Endothelial cell of umbilical vein (primary cell): ENCODE measurements around the gene PRR15L. TPM values are rescaled to one million over a fixed set of nuclear protein-coding genes. Genes with fewer than 3 reads are reported as not detected.

ENCODE experiments used
- BruUV-seq: library from RNA; stranded (reverse); fragments of 400-500 nt; replicated peaks from 2 replicates; lab custom pipeline; 2021; lab: Mats Ljungman, UMichigan
- CTCF ChIA-PET: fragments of 300-600, 350-600 bp; sonication (Branson Sonifier 250); formaldehyde crosslinking; loops from one replicate; lab custom pipeline; 2021; ENCODE audit warnings: antibody characterized with exemption, inconsistent platforms; lab: Charles Lee
- POLR2A ChIA-PET: fragments of 300-600, 350-600 bp; sonication (Branson Sonifier 250); formaldehyde crosslinking; loops from one replicate; lab custom pipeline; 2021; ENCODE audit warnings: antibody characterized with exemption, inconsistent platforms; lab: Charles Lee
- DNase-seq: peaks from one replicate; pipeline ENCODE4 v3.0.0-alpha.2; 2011; ENCODE audit warnings: low read depth, low spot score
- FAIRE-seq: peaks from 2 replicates; lab custom pipeline; 2011; peaks lifted over from hg19 to GRCh38; lab: Jason Lieb, UNC
- H2AFZ ChIP-seq: 2 replicates; pipeline ENCODE4 v1.6.0; 2012; ENCODE audit warnings: low read depth, low read length, control low read depth, inconsistent platforms
- H3K27ac ChIP-seq: 2 replicates; pipeline ENCODE4 v1.5.1; 2011; ENCODE audit warnings: low read depth, mild to moderate bottlenecking, control low read depth, low read length, moderate library complexity; ENCODE audit not compliant: insufficient read depth
- H3K27me3 ChIP-seq, 2 experiments: 2 replicates each; pipeline versions ENCODE4 v1.6.0 to v1.6.1; 2011; ENCODE audit warnings: low read length in 2 of 2, mixed read lengths in 1 of 2; ENCODE audit not compliant: control insufficient read depth in 2 of 2, insufficient read depth in 2 of 2
- H3K36me3 ChIP-seq, 2 experiments: 2 replicates in 1 of 2; 3 replicates in 1 of 2; pipeline ENCODE4 v1.5.1; 2011; ENCODE audit warnings: low read length in 2 of 2, mild to moderate bottlenecking in 1 of 2, moderate library complexity in 1 of 2; ENCODE audit not compliant: control insufficient read depth in 2 of 2, insufficient read depth in 2 of 2; ENCODE audit errors: extremely low read depth in 1 of 2
- H3K4me1 ChIP-seq: 3 replicates; pipeline ENCODE4 v1.5.1; 2011; ENCODE audit warnings: mild to moderate bottlenecking, low read length; ENCODE audit not compliant: control insufficient read depth, insufficient read depth; ENCODE audit errors: extremely low read depth
- H3K4me2 ChIP-seq: 2 replicates; pipeline ENCODE4 v1.6.1; 2011; ENCODE audit warnings: low read length, control low read depth, mixed read lengths; ENCODE audit not compliant: insufficient read depth
- H3K4me3 ChIP-seq, 3 experiments: fragments of 200-600 bp in 1 of 3; sonication (generic), shearing (Covaris generic) in 1 of 3; replicated peaks in 1 of 3; 2 replicates each; pipeline ENCODE4 v1.5.1; 2011 to 2016; ENCODE audit warnings: control low read depth in 3 of 3, low read length in 3 of 3, mild to moderate bottlenecking in 2 of 3, inconsistent platforms in 1 of 3, low read depth in 1 of 3, moderate library complexity in 1 of 3; ENCODE audit not compliant: insufficient read depth in 1 of 3
- H3K79me2 ChIP-seq: 2 replicates; pipeline ENCODE4 v1.6.0; 2012; ENCODE audit warnings: low read length, inconsistent platforms; ENCODE audit not compliant: control insufficient read depth, insufficient read depth
- H3K9ac ChIP-seq: replicated peaks from 2 replicates; pipeline ENCODE3; 2011; ENCODE audit warnings: low read length, control low read depth; ENCODE audit not compliant: insufficient read depth; ENCODE audit errors: extremely low read depth
- H3K9me1 ChIP-seq: replicated peaks from 3 replicates; pipeline ENCODE4 v1.6.0; 2011; ENCODE audit warnings: mild to moderate bottlenecking, low read length; ENCODE audit not compliant: control insufficient read depth, insufficient read depth; ENCODE audit errors: extremely low read depth
- H3K9me3 ChIP-seq: replicated peaks from 2 replicates; pipeline ENCODE4 v1.5.1; 2012; ENCODE audit warnings: low read length, inconsistent platforms; ENCODE audit not compliant: control insufficient read depth, insufficient read depth
- H4K20me1 ChIP-seq: replicated peaks from 2 replicates; pipeline ENCODE3; 2011; ENCODE audit warnings: mild to moderate bottlenecking, low read length; ENCODE audit not compliant: control insufficient read depth, insufficient read depth; ENCODE audit errors: extremely low read depth
- EZH2 ChIP-seq: IDR thresholded peaks from 2 replicates; pipeline ENCODE4 v1.6.1; 2012; ENCODE audit warnings: borderline replicate concordance, low read depth, mild to moderate bottlenecking, moderate library complexity, low read length, inconsistent platforms; ENCODE audit not compliant: severe bottlenecking
- FOS ChIP-seq: IDR thresholded peaks from 2 replicates; pipeline ENCODE4 v1.6.1; 2011; ENCODE audit warnings: mild to moderate bottlenecking, low read length, moderate library complexity, borderline replicate concordance; ENCODE audit not compliant: insufficient read depth
- GATA2 ChIP-seq: IDR thresholded peaks from 2 replicates; pipeline ENCODE4 v1.7.0; 2011; ENCODE audit warnings: low read depth, mild to moderate bottlenecking, moderate library complexity, mixed read lengths, low read length; ENCODE audit not compliant: insufficient read length, insufficient read depth
- JUN ChIP-seq: IDR thresholded peaks from 2 replicates; pipeline ENCODE4 v1.6.1; 2011; ENCODE audit warnings: borderline replicate concordance, low read depth; ENCODE audit not compliant: insufficient read length, insufficient read depth
- MYC ChIP-seq: IDR thresholded peaks from one replicate; pipeline ENCODE4 v1.6.1; 2011; ENCODE audit warnings: mild to moderate bottlenecking, low read depth, low read length
- POLR2A ChIP-seq: IDR thresholded peaks from 2 replicates; pipeline ENCODE4 v1.6.1; 2012; ENCODE audit warnings: low read depth, mild to moderate bottlenecking, control low read depth, low read length
- POLR2AphosphoS5 ChIP-seq: IDR thresholded peaks from 2 replicates; pipeline ENCODE4 v1.6.1; 2012; ENCODE audit warnings: low read depth, mild to moderate bottlenecking, control low read depth, low read length, moderate library complexity; ENCODE audit not compliant: insufficient read depth
- dilution Hi-C: fragments of 300-500 bp; cut with MboI; formaldehyde crosslinking; loops from one replicate; pipeline ENCODE4 v1.15.0; 2019; ENCODE audit warnings: low sequenced_read_pairs; ENCODE audit not compliant: extremely low pct_ligation_motif_present
- intact Hi-C: fragments of 100-400 bp; cut with micrococcal nuclease; formaldehyde crosslinking; loops from one replicate; pipeline ENCODE4 v1.10.0; 2022
- polyA plus RNA-seq, 4 experiments: library from polyadenylated mRNA; depleted of rRNA in 3 of 4; stranded (reverse) in 3 of 4; unstranded in 1 of 4; fragments of >200 nt; gene quantifications; 2 replicates each; pipeline versions ENCODE4 v1.2.1 to v1.2.3, GENCODE V29; 2011 to 2012; ENCODE audit warnings: missing spikeins in 1 of 4
- total RNA-seq: library from RNA; stranded (reverse); gene quantifications from 2 replicates; pipeline ENCODE4 v1.2.3, GENCODE V29; 2021
- TF ChIP-seq, protein P1 (sequence below): IDR thresholded peaks from 2 replicates; pipeline ENCODE4 v1.6.1; 2011; ENCODE audit not compliant: insufficient read depth, insufficient read length
- TF ChIP-seq, protein P2 (sequence below), 2 donors: IDR thresholded peaks; 1 replicate in 1 of 2; 2 replicates in 1 of 2; pipeline ENCODE4 v1.5.1; 2011; ENCODE audit warnings: low read length in 2 of 2, mild to moderate bottlenecking in 2 of 2, moderate library complexity in 2 of 2, control low read depth in 1 of 2, inconsistent platforms in 1 of 2, low read depth in 1 of 2; ENCODE audit not compliant: insufficient read depth in 1 of 2; ENCODE audit errors: extremely low read depth in 1 of 2

Gene PRR15L
- total and polyA plus RNA-seq, 2 donors (not counting 3 experiments of a cell fraction or from before 2014, with no cell fraction given) = not detected

DNA sequence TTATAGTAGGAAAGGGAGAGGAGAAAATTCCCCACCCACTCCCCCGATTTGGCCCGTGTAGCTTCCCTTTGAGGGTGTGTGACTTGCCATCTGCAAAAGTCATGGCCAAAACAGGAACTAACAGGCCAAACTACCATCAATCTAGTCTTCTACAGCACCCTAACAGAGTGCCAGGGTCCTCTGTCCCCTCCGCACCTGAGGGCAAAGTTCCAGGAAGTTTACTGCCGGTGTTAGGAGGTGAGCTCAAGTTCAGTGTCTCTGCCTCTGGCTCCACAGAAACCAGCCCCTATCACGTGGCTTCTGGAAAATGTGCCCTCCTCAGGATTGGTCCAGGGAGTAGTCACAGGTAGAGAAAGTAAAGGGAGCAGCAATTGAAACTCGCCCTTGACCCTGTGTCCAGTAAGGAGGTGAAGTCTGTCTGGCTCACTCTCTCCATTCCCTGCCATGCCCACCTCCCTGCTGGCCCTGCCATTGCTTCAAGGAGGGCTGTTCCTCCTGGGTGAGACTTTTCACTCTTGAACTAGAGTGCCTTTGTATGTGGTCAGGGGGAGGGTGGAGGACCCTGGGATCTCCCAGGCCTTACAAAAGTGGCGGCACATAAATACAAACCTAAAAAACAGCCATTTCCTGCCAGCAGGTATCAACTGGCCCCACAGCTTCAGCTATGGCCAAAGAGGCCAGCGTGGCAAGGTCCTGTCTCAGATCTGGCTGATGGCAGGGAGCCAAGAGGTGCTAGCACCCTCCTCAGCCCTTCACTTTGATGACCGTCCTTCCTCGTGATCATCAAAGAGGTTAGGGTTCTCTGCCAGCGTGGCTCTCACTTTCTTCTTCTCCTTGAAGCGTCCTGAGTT, 5.3 kb downstream of the PRR15L start:
- TF ChIP-seq EZH2 = no peak
- no peak for TF ChIP-seq POLR2A
- no peak for TF ChIP-seq JUN
- no peak for TF ChIP-seq POLR2AphosphoS5
- no peak for TF ChIP-seq MYC
- no peak overlapping the region for H3K9ac ChIP-seq
- intact Hi-C loops (no loop called here), dilution Hi-C loops (no loop called here)
- BruUV-seq = no TSS peak
- H3K4me1 ChIP-seq = peaks cover 4% of the 10 kb centered on the region
- no peak overlapping the region for H3K4me3 ChIP-seq
- POLR2A ChIA-PET = no interaction called here
- H3K4me2 ChIP-seq = no peak overlapping the region
- no peaks in the 10 kb centered on the region for H3K79me2 ChIP-seq
- no peaks in the 10 kb centered on the region for H4K20me1 ChIP-seq
- no peaks in the 10 kb centered on the region for H3K9me1 ChIP-seq
- H3K27me3 ChIP-seq = no peaks in the 10 kb centered on the region
- FAIRE-seq (no peak), DNase-seq (no peak)
- peaks cover 0 to 4% of the 10 kb centered on the region in 2 experiments for H3K36me3 ChIP-seq
- H3K9me3 ChIP-seq = no peaks in the 10 kb centered on the region
- CTCF ChIA-PET = interaction anchor here (1.2 to 6.2 kb wide), 5 partner anchors 11 to 66 kb away, joined by 3 to 134 read pairs (median 7); partner anchors contain the start of genes CDK5RAP3 and PNPO
- H2AFZ ChIP-seq = no peak overlapping the region
- no peak overlapping the region for H3K27ac ChIP-seq

DNA sequence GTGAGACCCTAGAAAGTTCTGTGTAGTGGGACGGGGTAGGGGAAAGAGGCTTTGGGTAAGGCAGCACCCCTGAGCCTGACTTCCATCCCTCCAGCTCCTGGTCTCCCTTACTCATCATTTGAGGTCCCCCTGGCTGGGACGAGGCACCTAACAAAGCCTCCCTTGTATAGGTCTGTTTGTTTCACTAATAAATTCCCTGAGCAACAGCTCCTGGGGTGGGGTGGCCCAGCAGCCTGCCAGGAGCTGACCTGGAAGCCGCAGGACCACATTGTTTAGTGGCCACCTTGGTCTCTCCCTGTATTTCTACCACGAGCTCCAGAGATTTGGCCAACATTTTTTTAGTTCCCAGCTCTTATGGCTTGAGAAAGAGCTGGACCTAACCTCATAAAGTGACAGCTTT, 7.2 kb downstream of the PRR15L start:
- Histone ChIP-seq H3K27ac (no peak overlapping the region), H3K4me1 (peaks cover 4% of the 10 kb centered on the region), H3K9ac (no peak overlapping the region), H3K27me3 (no peaks in the 10 kb centered on the region), H3K4me2 (no peak overlapping the region), H3K79me2 (no peaks in the 10 kb centered on the region), H3K36me3 (peaks cover 0 to 4% of the 10 kb centered on the region in 2 experiments), H3K9me3 (no peaks in the 10 kb centered on the region), H2AFZ (no peak overlapping the region), H3K9me1 (no peaks in the 10 kb centered on the region), H4K20me1 (no peaks in the 10 kb centered on the region), H3K4me3 (no peak overlapping the region)
- no peak for FAIRE-seq
- no peak for DNase-seq
- TF ChIP-seq, protein P1, sequence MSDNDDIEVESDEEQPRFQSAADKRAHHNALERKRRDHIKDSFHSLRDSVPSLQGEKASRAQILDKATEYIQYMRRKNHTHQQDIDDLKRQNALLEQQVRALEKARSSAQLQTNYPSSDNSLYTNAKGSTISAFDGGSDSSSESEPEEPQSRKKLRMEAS = no peak
- TF ChIP-seq, protein P2, sequence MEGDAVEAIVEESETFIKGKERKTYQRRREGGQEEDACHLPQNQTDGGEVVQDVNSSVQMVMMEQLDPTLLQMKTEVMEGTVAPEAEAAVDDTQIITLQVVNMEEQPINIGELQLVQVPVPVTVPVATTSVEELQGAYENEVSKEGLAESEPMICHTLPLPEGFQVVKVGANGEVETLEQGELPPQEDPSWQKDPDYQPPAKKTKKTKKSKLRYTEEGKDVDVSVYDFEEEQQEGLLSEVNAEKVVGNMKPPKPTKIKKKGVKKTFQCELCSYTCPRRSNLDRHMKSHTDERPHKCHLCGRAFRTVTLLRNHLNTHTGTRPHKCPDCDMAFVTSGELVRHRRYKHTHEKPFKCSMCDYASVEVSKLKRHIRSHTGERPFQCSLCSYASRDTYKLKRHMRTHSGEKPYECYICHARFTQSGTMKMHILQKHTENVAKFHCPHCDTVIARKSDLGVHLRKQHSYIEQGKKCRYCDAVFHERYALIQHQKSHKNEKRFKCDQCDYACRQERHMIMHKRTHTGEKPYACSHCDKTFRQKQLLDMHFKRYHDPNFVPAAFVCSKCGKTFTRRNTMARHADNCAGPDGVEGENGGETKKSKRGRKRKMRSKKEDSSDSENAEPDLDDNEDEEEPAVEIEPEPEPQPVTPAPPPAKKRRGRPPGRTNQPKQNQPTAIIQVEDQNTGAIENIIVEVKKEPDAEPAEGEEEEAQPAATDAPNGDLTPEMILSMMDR (IDR thresholded peaks at IDR 0.05; ENCODE audit: extremely low read depth in 1 of 2, insufficient read depth in 1 of 2, low read depth in 1 of 2, low read length in 2 of 2) = no peak
- TF ChIP-seq FOS (no peak), POLR2A (no peak), JUN (no peak), EZH2 (no peak), MYC (no peak), POLR2AphosphoS5 (no peak), GATA2 (no peak)
- CTCF ChIA-PET = interaction anchor here (1.0 to 6.2 kb wide), 13 partner anchors 8 to 108 kb away, joined by 3 to 134 read pairs (median 5); partner anchors contain the start of genes CDK5RAP3, PNPO, PRR15L and SP2
- BruUV-seq = no TSS peak
- intact Hi-C loops = no loop called here
- POLR2A ChIA-PET = no interaction called here
- dilution Hi-C loops = no loop called here
